Left ventricle myocardium inferior (tissue), 1 donor: ENCODE results near the gene VRK3. TPM values are rescaled to one million over a fixed set of nuclear protein-coding genes. Genes with fewer than 3 reads are reported as not detected.

Experiments
- DNase-seq: peaks from one replicate; pipeline ENCODE4 v3.0.0-alpha.2; 2020
- H3K27ac ChIP-seq: fragments of 200-600 bp; replicated peaks from 2 replicates; pipeline ENCODE4 v1.8.0; 2021
- H3K27me3 ChIP-seq: fragments of 200-600 bp; 2 replicates; pipeline ENCODE4 v1.8.0; 2021; ENCODE audit warnings: low read depth
- H3K36me3 ChIP-seq: fragments of 200-600 bp; 2 replicates; pipeline ENCODE4 v1.8.0; 2021
- H3K4me1 ChIP-seq: fragments of 200-600 bp; 2 replicates; pipeline ENCODE4 v1.8.0; 2021
- H3K4me3 ChIP-seq: fragments of 200-600 bp; 2 replicates; pipeline ENCODE4 v1.8.0; 2021; ENCODE audit warnings: mild to moderate bottlenecking, moderate library complexity
- H3K9me3 ChIP-seq: fragments of 200-600 bp; replicated peaks from 2 replicates; pipeline ENCODE4 v1.8.0; 2021
- CTCF ChIP-seq: fragments of 200-600 bp; IDR thresholded peaks from 2 replicates; pipeline ENCODE4 v1.8.0; 2021; ENCODE audit warnings: antibody characterized with exemption, mild to moderate bottlenecking, borderline replicate concordance
- intact Hi-C: fragments of 100-400 bp; cut with micrococcal nuclease; formaldehyde crosslinking; loops from one replicate; pipeline ENCODE4 v1.11.0; 2022
- total RNA-seq: library from RNA; stranded (reverse); fragmentation: NEBNext Ultra II Directional; extraction: Animal tissue kit (Norgen Biotek cat#: 25700); gene quantifications from one replicate; pipeline ENCODE4 v1.2.1, GENCODE V29; 2021
- donor health status: DM: no; HTN: yes; CAD: no; lungs with severe emphysema.

Gene VRK3
- total RNA-seq, 1 donor from 2014 or later, result 22.6 TPM

- no peak for DNase-seq
- H3K9me3 ChIP-seq, result no peaks in the 10 kb centered on the region
- H3K4me1 ChIP-seq, result peaks cover 29% of the 10 kb centered on the region
- no peak overlapping the region for H3K4me3 ChIP-seq
- H3K27ac ChIP-seq, result no peak overlapping the region
- intact Hi-C loops, result no loop called here
- no peaks in the 10 kb centered on the region for H3K36me3 ChIP-seq
- no peak for TF ChIP-seq CTCF
- peaks cover 15% of the 10 kb centered on the region for H3K27me3 ChIP-seq
Measured at GRCh38 chr19:49957262-49957915, 67.8 kb downstream of the VRK3 start.

DNA sequence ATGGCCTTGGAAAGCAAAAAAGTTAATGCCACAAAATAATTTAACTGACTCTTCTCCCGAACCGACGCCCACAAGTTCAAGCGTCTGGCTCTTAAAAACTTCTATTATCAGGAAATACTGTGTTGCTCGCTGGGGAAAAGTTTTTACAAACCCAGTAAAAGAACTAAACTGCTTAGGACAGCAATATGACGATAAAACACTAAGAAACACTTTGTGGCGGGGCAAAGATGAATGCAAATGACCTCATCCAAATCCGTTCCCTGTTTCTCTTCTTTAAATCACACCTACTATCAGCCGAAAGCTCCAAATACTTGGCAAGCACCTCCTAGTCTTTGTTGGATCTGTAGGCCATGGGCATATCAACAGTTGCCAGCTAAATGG is 69.1 kb downstream of the VRK3 start:
- peaks cover 29% of the 10 kb centered on the region for H3K4me1 ChIP-seq
- H3K27me3 ChIP-seq, result peaks cover 23% of the 10 kb centered on the region
- H3K9me3 ChIP-seq, result no peaks in the 10 kb centered on the region
- no peak overlapping the region for H3K27ac ChIP-seq
- no peak for TF ChIP-seq CTCF
- intact Hi-C loops, result no loop called here
- DNase-seq, result no peak
- H3K36me3 ChIP-seq, result no peaks in the 10 kb centered on the region
- H3K4me3 ChIP-seq, result no peak overlapping the region

- Histone ChIP-seq H3K27me3 (peaks cover 32% of the 10 kb centered on the region), H3K4me3 (no peak overlapping the region), H3K27ac (no peak overlapping the region), H3K9me3 (no peaks in the 10 kb centered on the region), H3K36me3 (no peaks in the 10 kb centered on the region), H3K4me1 (peaks cover 29% of the 10 kb centered on the region)
- intact Hi-C loops, result no loop called here
- no peak for TF ChIP-seq CTCF
- no peak for DNase-seq
Measured at GRCh38 chr19:49954933-49955332, 70.2 kb downstream of the VRK3 start.

DNA sequence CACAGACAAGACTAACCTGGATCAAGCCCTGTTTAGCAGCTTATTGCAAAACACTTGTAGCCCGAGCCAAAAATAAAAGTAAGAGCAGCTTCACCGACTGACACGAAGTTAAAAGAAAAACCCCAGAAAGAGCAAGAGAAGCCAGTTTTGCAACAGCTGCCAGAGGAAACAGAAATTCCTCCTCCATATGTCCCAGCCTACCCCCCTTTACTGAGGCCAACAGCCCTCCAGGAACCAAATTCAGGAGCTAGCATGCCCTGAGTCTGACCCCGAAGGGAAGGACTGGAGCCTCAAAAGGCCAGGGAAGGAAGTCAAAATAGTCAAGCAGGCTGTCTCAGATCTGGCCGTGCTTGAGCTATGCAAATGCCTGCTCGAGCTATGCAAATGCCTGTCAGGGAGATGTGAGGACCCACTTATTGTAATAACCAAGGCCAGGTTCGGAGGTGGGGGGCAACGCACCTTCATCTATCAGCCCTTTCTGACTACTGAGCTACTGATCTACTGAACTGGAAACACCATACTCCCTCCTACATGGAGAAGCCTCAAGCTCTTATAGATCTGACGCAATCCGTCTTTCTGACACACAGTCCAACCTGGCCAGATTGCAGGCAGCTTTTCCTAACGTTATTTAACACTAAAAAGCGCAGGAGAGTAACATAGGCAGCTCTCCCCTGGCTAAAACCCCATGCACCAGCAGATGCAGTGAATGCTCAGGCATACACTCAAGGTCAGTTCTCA is 70.9 kb downstream of the VRK3 start:
- peak overlapping the region; percentile 23 for H3K27ac ChIP-seq
- H3K9me3 ChIP-seq, result no peaks in the 10 kb centered on the region
- intact Hi-C loops, result no loop called here
- no peaks in the 10 kb centered on the region for H3K36me3 ChIP-seq
- DNase-seq, result no peak
- TF ChIP-seq CTCF, result no peak
- peaks cover 39% of the 10 kb centered on the region for H3K27me3 ChIP-seq
- peaks cover 29% of the 10 kb centered on the region for H3K4me1 ChIP-seq
- no peak overlapping the region for H3K4me3 ChIP-seq

GRCh38 chr19:49953416-49953815 is 71.8 kb downstream of the VRK3 start:
- DNase-seq, result no peak
- H3K27ac ChIP-seq, result peak overlapping the region; percentile 23
- intact Hi-C loops, result no loop called here
- H3K36me3 ChIP-seq, result no peaks in the 10 kb centered on the region
- H3K27me3 ChIP-seq, result peaks cover 39% of the 10 kb centered on the region
- TF ChIP-seq CTCF, result no peak
- no peak overlapping the region for H3K4me3 ChIP-seq
- no peaks in the 10 kb centered on the region for H3K9me3 ChIP-seq
- peaks cover 29% of the 10 kb centered on the region for H3K4me1 ChIP-seq
